Measurements from ENCODE around the gene GNAQ. TPM values are rescaled to one million over a fixed set of nuclear protein-coding genes. Genes with fewer than 3 reads are reported as not detected.

Gene GNAQ
- total and polyA plus RNA-seq, 2 of the 13 experiments (the other 11 are each of a cell fraction or from before 2014, with no cell fraction given) = 16.5 to 17.7 TPM

- TF ChIP-seq RORA (CRISPR knock-in tag; IDR thresholded peaks at IDR 0.05) (no peak), HOXA5 (CRISPR knock-in tag; IDR thresholded peaks at IDR 0.05) (no peak), ZNF570 (CRISPR knock-in tag; IDR thresholded peaks at IDR 0.05; ENCODE audit: borderline replicate concordance) (no peak), ZNF83 (CRISPR knock-in tag; IDR thresholded peaks at IDR 0.05; ENCODE audit: borderline replicate concordance) (no peak), NR2C2 (CRISPR knock-in tag; IDR thresholded peaks at IDR 0.05; ENCODE audit: borderline replicate concordance) (no peak), ZSCAN25 (CRISPR knock-in tag; IDR thresholded peaks at IDR 0.05) (no peak), ZNF878 (CRISPR knock-in tag; IDR thresholded peaks at IDR 0.05) (no peak), ETV6 (CRISPR knock-in tag; conservative IDR thresholded peaks at IDR 0.05) (no peak), HIVEP1 (CRISPR knock-in tag; IDR thresholded peaks at IDR 0.05) (no peak), BATF2 (CRISPR knock-in tag; IDR thresholded peaks at IDR 0.05) (no peak), TGIF2 (CRISPR knock-in tag; IDR thresholded peaks at IDR 0.05) (no peak), CENPX (CRISPR knock-in tag; IDR thresholded peaks at IDR 0.05) (no peak), FOSL2 (CRISPR knock-in tag; IDR thresholded peaks at IDR 0.05) (no peak), MED1 (CRISPR knock-in tag; IDR thresholded peaks at IDR 0.05) (no peak), FOXK2 (IDR thresholded peaks at IDR 0.05) (no peak)
- TF ChIP-seq, protein P1, sequence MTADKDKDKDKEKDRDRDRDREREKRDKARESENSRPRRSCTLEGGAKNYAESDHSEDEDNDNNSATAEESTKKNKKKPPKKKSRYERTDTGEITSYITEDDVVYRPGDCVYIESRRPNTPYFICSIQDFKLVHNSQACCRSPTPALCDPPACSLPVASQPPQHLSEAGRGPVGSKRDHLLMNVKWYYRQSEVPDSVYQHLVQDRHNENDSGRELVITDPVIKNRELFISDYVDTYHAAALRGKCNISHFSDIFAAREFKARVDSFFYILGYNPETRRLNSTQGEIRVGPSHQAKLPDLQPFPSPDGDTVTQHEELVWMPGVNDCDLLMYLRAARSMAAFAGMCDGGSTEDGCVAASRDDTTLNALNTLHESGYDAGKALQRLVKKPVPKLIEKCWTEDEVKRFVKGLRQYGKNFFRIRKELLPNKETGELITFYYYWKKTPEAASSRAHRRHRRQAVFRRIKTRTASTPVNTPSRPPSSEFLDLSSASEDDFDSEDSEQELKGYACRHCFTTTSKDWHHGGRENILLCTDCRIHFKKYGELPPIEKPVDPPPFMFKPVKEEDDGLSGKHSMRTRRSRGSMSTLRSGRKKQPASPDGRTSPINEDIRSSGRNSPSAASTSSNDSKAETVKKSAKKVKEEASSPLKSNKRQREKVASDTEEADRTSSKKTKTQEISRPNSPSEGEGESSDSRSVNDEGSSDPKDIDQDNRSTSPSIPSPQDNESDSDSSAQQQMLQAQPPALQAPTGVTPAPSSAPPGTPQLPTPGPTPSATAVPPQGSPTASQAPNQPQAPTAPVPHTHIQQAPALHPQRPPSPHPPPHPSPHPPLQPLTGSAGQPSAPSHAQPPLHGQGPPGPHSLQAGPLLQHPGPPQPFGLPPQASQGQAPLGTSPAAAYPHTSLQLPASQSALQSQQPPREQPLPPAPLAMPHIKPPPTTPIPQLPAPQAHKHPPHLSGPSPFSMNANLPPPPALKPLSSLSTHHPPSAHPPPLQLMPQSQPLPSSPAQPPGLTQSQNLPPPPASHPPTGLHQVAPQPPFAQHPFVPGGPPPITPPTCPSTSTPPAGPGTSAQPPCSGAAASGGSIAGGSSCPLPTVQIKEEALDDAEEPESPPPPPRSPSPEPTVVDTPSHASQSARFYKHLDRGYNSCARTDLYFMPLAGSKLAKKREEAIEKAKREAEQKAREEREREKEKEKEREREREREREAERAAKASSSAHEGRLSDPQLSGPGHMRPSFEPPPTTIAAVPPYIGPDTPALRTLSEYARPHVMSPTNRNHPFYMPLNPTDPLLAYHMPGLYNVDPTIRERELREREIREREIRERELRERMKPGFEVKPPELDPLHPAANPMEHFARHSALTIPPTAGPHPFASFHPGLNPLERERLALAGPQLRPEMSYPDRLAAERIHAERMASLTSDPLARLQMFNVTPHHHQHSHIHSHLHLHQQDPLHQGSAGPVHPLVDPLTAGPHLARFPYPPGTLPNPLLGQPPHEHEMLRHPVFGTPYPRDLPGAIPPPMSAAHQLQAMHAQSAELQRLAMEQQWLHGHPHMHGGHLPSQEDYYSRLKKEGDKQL (CRISPR knock-in tag; IDR thresholded peaks at IDR 0.05; ENCODE audit: low read depth) = no peak
- Histone ChIP-seq H2AFZ (ENCODE audit: low read length) (no peak overlapping the region), H3K9ac (ENCODE audit: insufficient read depth, low read depth, low read length) (no peak overlapping the region), H3K4me2 (ENCODE audit: low read depth, low read length) (no peak overlapping the region), H3K79me2 (ENCODE audit: insufficient read depth, low read length) (no peaks in the 10 kb centered on the region), H3K27me3 (ENCODE audit: control insufficient read depth in 1 of 2, insufficient read depth in 2 of 2, low read length in 2 of 2) (peaks cover 0 to 1% of the 10 kb centered on the region in 2 experiments; a peak in 1 of 5 replicates), H3K9me3 (ENCODE audit: low read length) (no peaks in the 10 kb centered on the region), H3K36me3 (replicated peaks in 1 of 2; ENCODE audit: control insufficient read depth in 1 of 2, insufficient read depth in 2 of 2, low read length in 2 of 2) (no peaks in the 10 kb centered on the region), H3K4me1 (ENCODE audit: insufficient read depth, low read length) (no peaks in the 10 kb centered on the region), H3K27ac (ENCODE audit: extremely low read length, insufficient read depth, low read length) (no peak overlapping the region), H4K20me1 (ENCODE audit: insufficient read depth, low read length) (no peaks in the 10 kb centered on the region), H3K4me3 (replicated peaks in 1 of 3; ENCODE audit: insufficient read depth in 1 of 3, low read depth in 2 of 3, low read length in 3 of 3) (no peak overlapping the region)
- intact Hi-C loops (cut with micrococcal nuclease; ENCODE audit: unreplicated experiment) (no loop called here), in situ Hi-C loops (cut with HindIII; ENCODE audit: extremely low pct_ligation_motif_present, low pct_unique_long_range_greater_than_20kb) (no loop called here)
- ChIA-PET POLR2A (no interaction called here), CTCF (ENCODE audit: low intra/inter-chr PET ratio, low total read pairs) (no interaction called here)
- WGBS (ENCODE audit: low lambda C conversion rate) = 2% methylated on average over 3 of the region's 3 CpGs
- DNase-seq (ENCODE audit: low spot score) (no peak), FAIRE-seq (no peak), ATAC-seq (no peak)
- BruUV-seq (replicated peaks) = no TSS peak
Measured at GRCh38 chr9:78072586-78073199, 41.1 kb upstream of the GNAQ start.

All from HepG2 (cell line).